ENCODE results near the gene TFAP2B. TPM values are rescaled to one million over a fixed set of nuclear protein-coding genes. Genes with fewer than 3 reads are reported as not detected.

The TFAP2B gene
- total RNA-seq (2022; extraction: Qiagen RNA extraction; ENCODE audit: low read depth): not detected in 5 replicates

GRCh38 chr6:50818673-50819072, at the start of gene TFAP2B:
TFAP2B (plus strand) TSS chr6:50818871; CDS start chr6:50818892, 21 bp downstream.

Other genes with a start within 250 kb of the TFAP2B start
- not detected in 5 replicates for gene TFAP2D, start 105.3 kb upstream of the TFAP2B start, total RNA-seq (2022; extraction: Qiagen RNA extraction; ENCODE audit: low read depth)

All from A549 treated with DMSO at 1 μM for 4 hours (cell line).